G401 (cell line): ENCODE results near the gene CDC42SE2. TPM values are rescaled to one million over a fixed set of nuclear protein-coding genes. Genes with fewer than 3 reads are reported as not detected.
"Not testable (repeated sequence)": the region's sequence is repeated elsewhere in the genome, so short reads cannot be mapped to it uniquely, and the experiment has no call there.

ENCODE experiments used
- DNase-seq: peaks from one replicate; pipeline ENCODE4 v3.0.0-alpha.2; 2015; ENCODE audit warnings: low spot score
- in situ Hi-C: cut with HindIII; loops from 2 replicates; pipeline ENCODE4 v1.10.0; 2016; ENCODE audit warnings: low sequenced_read_pairs, mixed read lengths
- total RNA-seq: library from RNA; depleted of rRNA; stranded (reverse); fragments of >200 nt; shearing (Covaris generic); gene quantifications from 2 replicates; pipeline ENCODE4 v1.2.3, GENCODE V29; 2014

The CDC42SE2 gene
- total RNA-seq, 1 experiment from 2014 or later: 53.1 TPM

DNA sequence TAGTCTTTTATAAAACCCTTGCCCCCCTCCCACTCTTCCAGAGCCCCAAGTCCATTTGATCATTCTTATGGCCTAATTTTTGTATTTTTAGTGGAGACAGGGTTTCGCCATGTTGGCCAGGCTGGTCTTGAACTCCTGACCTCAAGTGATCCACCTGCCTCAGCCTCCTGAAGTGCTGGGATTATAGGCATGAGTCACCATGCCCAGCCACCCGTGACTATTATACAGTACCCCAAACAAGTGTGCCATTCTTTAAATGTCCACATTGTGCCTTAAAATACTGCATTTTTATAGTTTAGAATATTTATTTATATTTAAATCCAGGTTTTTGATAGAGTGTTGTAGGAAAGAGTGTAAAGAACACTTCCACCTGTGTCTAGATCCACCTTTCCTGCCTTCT is 116.4 kb downstream of the CDC42SE2 start:
- DNase-seq, in situ Hi-C loops: not testable (repeated sequence)

DNA sequence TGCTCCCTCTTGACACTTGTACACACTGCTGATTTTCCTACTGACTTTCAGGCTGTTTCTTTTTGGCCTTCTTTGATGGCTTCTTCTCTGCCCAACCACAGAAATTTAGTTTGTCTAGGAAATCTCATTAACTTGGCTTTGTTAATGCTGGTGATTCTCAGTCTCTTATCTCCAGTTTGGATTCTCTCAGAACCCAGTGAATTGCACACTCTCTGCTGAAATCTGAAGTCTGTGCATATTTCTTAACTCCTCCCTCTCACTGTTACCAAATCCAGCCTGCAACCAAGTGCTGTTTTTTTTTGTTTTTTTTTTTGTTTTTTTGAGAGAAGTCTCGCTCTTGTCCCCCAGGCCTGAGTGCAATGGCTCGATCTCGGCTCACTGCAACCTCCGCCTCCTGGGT is 117.2 kb downstream of the CDC42SE2 start:
- in situ Hi-C loops: no loop called here
- no peak for DNase-seq

GRCh38 chr5:131381777-131382176 is 117.9 kb downstream of the CDC42SE2 start:
- no peak for DNase-seq

DNA sequence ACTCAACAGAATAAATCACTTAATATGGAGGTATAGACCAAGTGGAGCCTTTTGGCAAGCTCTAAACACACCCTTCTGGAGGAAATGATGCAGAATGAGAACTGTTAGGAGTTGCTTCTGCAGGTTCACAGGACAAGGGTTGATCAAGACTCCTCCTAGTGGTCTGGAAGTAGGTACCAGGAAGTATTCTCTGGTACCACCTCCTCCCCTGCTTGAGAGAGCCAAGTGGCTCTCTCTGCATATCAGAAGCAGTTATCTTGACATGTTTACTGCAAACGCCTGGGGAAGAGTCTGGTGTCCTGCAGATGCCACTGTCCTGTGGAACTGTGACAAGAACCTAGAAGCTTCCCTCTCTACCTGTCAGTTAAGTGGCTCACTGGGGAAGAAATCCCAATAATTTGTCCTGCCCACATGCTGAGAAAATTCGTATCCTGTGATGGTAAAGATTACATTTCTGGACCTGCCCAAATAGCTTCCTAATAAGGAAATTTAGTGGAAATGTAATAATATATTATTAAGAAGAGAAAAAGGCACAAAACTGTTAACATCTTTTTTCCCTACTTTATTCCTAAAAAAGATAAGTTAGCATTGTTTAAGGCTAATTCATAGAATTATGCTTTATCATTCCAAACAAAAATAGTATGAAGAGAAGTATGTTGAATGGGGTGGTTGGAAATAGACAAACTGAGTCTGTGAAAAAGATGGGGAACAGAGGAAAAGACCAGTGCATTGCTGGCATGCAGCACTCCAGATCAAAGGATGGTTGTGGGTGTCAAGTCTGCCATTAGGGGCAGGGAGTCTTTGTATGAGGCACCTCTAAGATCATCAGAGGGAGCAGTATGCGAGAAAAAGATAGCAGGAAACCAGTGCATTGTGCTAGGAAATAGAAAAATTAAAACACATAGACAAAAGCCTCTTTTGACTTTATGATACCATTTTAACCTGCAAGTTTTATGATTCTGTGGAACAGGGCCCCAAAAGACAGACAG is 118.8 kb downstream of the CDC42SE2 start:
- in situ Hi-C loops: no loop called here
- peak; percentile 32 for DNase-seq

More at GRCh38 chr5:131381777-131382176, 117.9 kb downstream of the CDC42SE2 start:
- in situ Hi-C loops: no loop called here

DNA sequence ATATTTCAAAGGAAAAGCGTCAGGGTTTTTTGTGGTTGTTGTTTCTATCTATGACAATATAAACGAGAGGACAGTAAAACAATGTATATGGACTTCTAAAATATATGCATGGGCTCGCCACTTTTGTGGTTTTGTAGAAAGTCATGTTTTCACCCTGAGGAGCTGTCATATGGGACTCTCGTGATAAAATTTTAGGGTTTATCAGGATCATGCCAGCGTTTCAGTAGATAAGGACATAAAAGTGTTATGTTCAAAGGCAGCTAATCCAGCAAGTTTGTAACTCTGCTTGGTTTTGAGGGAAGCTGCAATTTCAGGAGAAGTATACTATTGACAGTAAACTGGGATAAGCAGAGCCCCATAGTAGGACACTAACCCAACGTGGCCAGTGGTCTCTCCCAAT is 120.3 kb downstream of the CDC42SE2 start:
- DNase-seq: no peak
- in situ Hi-C loops: no loop called here

- in situ Hi-C loops: no loop called here
These were observed 120.9 kb downstream of the CDC42SE2 start for GRCh38 chr5:131384616-131385214.

GRCh38 chr5:131386124-131386523 is 122.3 kb downstream of the CDC42SE2 start:
- in situ Hi-C loops: no loop called here
- DNase-seq: no peak

More at GRCh38 chr5:131384616-131385214, 120.9 kb downstream of the CDC42SE2 start:
- DNase-seq: no peak

- no peak for DNase-seq
- in situ Hi-C loops: no loop called here
These were observed 122.9 kb downstream of the CDC42SE2 start for GRCh38 chr5:131386779-131387178.

DNA sequence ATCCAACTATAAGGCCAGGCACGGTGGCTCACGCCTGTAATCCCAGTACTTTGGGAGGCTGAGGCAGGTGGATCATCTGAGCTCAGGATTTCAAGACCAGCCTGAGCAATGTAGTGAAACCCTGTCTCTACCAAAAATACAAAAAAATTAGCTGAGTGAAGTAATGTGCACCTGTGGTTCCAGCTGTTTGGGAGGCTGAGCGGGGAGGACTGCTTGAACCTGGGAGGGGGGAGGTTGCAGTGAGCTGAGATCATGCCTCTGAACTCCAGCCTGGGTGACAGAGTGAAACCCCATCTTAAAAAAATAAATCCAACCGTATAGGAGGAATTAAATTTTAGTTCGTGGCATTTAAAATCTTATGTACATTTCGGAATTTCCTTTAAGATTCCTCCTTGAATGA is 123.4 kb downstream of the CDC42SE2 start:
- DNase-seq: no peak
- in situ Hi-C loops: no loop called here

GRCh38 chr5:131389096-131389868 is 125.4 kb downstream of the CDC42SE2 start:
- DNase-seq: no peak
- in situ Hi-C loops: no loop called here

DNA sequence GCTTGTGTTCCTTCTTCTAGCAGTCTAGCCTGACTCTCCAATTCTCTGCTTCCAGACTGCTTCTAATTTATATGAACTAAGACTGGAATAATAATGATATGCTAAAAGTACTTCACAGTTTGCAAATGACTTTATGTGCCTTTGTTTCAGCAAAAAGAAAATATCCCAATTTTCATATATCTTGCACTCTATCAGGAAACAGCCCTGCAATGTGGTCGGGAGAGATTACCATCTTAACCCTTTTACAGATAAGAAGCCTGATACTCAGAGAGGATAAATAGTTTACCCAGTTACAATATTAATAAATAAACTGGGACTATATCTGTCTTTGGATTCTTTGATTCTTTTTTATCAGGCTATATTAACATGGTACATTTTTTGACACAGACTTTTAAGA is 126.0 kb downstream of the CDC42SE2 start:
- no peak for DNase-seq
- in situ Hi-C loops: no loop called here

DNA sequence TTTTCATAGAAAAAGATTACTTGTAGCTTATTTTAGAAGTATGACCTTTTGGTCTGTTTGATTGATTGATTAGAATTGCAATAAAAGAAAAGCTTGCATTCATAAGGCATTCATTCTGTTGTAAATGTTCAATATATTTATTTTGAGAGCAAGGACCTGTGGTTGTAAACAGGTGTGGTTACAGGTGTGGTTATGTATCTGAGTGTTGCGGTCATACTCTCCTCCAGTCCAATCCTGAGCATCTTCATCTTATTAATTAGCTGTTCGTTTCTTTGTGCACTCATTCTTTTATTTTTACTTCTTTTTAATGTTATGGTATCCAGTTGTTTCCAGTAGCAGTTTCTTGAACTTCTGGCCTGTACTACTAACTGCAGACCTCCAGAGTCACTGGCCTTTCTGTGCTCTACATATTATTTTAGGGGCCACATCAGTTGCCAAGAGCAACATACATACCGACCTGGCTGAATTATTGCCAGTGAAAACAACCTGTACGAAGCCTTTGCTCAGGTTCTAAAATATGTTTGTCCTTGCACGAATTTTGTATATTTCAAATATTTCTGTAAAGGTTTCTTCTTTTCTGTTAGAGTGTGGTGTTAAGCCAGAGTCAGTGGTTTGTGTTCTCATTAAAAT is 128.7 kb downstream of the CDC42SE2 start:
- in situ Hi-C loops: no loop called here
- DNase-seq: no peak

- in situ Hi-C loops: no loop called here
- peak; percentile 13 for DNase-seq
These were observed 129.7 kb downstream of the CDC42SE2 start for GRCh38 chr5:131393498-131393968.

DNA sequence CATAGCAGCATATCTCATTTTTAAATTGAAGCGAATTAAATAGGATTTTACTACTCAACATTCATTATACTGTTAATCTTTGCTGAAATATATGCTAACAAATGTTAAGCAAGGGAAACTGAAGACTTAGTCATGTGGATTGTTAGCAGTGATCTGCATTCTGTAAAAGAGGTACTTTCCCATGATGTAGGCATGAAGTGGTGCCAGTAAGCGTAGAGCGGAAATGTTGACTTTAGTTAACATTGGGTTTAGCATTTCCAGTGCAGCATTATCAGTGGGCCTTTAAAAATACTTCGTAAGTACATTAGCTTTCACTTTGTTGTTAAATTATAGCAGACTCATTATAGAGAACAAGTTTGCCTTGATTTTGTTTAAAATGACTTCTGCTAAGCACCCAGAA is 130.3 kb downstream of the CDC42SE2 start:
- no peak for DNase-seq
- in situ Hi-C loops: no loop called here

GRCh38 chr5:131396015-131396414 is 132.2 kb downstream of the CDC42SE2 start:
- in situ Hi-C loops: no loop called here
- DNase-seq: no peak

- in situ Hi-C loops: no loop called here
- no peak for DNase-seq
These were observed 132.9 kb downstream of the CDC42SE2 start for GRCh38 chr5:131396630-131397273.

GRCh38 chr5:131399007-131399406 is 135.2 kb downstream of the CDC42SE2 start:
- DNase-seq, in situ Hi-C loops: not testable (repeated sequence)

DNA sequence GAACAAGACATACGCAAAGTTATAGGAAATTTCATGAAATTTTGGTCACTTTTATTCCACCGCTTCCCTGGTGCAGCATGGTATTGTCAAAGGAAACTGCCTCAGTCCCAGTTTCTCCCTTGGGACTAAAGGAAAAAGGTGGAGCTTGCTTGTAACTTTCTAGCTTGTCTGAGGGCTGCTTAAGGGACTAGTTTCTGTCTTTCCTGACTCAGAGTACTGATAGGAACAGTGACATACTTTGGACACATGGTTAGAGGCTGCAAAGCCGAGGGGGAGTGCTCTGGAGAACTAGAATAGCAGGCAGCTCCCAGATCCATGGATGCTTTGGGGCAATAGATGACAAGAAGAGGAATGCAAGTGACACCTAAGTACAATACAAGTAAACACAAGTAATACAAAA is 136.7 kb downstream of the CDC42SE2 start:
- in situ Hi-C loops: no loop called here
- no peak for DNase-seq

DNA sequence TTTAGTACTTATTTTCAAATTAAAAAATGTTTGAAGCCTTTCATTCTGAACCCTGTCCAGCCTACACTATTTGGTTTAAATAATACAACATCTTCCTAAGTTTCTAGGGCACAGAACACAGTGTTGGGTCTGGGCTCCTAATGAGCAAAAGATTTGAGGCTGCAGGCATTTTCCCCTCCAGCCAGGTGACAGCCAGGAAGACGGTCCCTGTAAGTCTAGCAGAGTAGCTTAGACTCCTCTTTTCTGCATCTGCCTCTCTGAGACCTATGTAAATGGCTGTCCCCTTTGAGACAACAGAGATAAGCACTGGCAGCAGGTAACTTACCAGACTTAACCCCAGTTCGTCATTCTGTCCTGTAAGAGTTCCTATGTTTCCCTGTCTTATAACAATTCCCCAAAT is 141.8 kb downstream of the CDC42SE2 start:
- no peak for DNase-seq
- in situ Hi-C loops: no loop called here
